Keratinocyte (primary cell): ENCODE data around the gene RASAL3. TPM values are rescaled to one million over a fixed set of nuclear protein-coding genes. Genes with fewer than 3 reads are reported as not detected.
"Not testable (repeated sequence)": the region's sequence is repeated elsewhere in the genome, so short reads cannot be mapped to it uniquely, and the experiment has no call there.

ENCODE experiments used
- DNase-seq: peaks from one replicate; pipeline ENCODE4 v3.0.0-alpha.2; 2011; ENCODE audit warnings: low read depth, missing footprints, low spot score
- FAIRE-seq: peaks from 2 replicates; lab custom pipeline; 2011; peaks lifted over from hg19 to GRCh38; lab: Jason Lieb, UNC
- H2AFZ ChIP-seq: 2 replicates; pipeline ENCODE4 v1.6.0; 2012; ENCODE audit warnings: low read length, control low read depth, inconsistent platforms; ENCODE audit not compliant: control insufficient read depth
- H3K27ac ChIP-seq: 2 replicates; pipeline ENCODE4 v1.5.1; 2011; ENCODE audit warnings: low read length; ENCODE audit not compliant: control insufficient read depth, insufficient read depth
- H3K27me3 ChIP-seq: 3 replicates; pipeline ENCODE4 v1.6.0; 2011; ENCODE audit warnings: low read length; ENCODE audit not compliant: control insufficient read depth, insufficient read depth; ENCODE audit errors: extremely low read depth
- H3K36me3 ChIP-seq, 2 experiments: 2 replicates in 1 of 2; 3 replicates in 1 of 2; pipeline ENCODE4 v1.5.1; 2011; ENCODE audit warnings: low read length in 2 of 2, mild to moderate bottlenecking in 1 of 2; ENCODE audit not compliant: control insufficient read depth in 2 of 2, insufficient read depth in 2 of 2; ENCODE audit errors: extremely low read depth in 1 of 2
- H3K4me1 ChIP-seq: 3 replicates; pipeline ENCODE4 v1.5.1; 2011; ENCODE audit warnings: low read length; ENCODE audit not compliant: control insufficient read depth, insufficient read depth; ENCODE audit errors: extremely low read depth
- H3K4me2 ChIP-seq: 3 replicates; pipeline ENCODE4 v1.6.0; 2011; ENCODE audit warnings: low read depth, low read length; ENCODE audit not compliant: control insufficient read depth, insufficient read depth; ENCODE audit errors: extremely low read depth
- H3K4me3 ChIP-seq, 3 experiments: fragments of 200-600 bp in 1 of 3; sonication (generic) in 1 of 3; 2 replicates in 2 of 3; 3 replicates in 1 of 3; pipeline ENCODE4 v1.5.1; 2011 to 2016; ENCODE audit warnings: low read length in 3 of 3, mild to moderate bottlenecking in 3 of 3, control low read depth in 2 of 3, inconsistent platforms in 1 of 3, low read depth in 1 of 3, mixed read lengths in 1 of 3, mixed run types in 1 of 3, moderate library complexity in 1 of 3; ENCODE audit not compliant: control insufficient read depth in 2 of 3, insufficient read depth in 2 of 3; ENCODE audit errors: extremely low read depth in 1 of 3
- H3K79me2 ChIP-seq: 2 replicates; pipeline ENCODE4 v1.6.0; 2012; ENCODE audit warnings: low read length; ENCODE audit not compliant: control insufficient read depth, insufficient read depth
- H3K9ac ChIP-seq: 3 replicates; pipeline ENCODE4 v1.6.0; 2011; ENCODE audit warnings: low read length; ENCODE audit not compliant: control insufficient read depth, insufficient read depth; ENCODE audit errors: extremely low read depth
- H3K9me1 ChIP-seq: 3 replicates; pipeline ENCODE4 v1.6.0; 2011; ENCODE audit warnings: low read length; ENCODE audit not compliant: control insufficient read depth, insufficient read depth; ENCODE audit errors: extremely low read depth
- H3K9me3 ChIP-seq: 2 replicates; pipeline ENCODE4 v1.5.1; 2012; ENCODE audit warnings: low read depth, low read length; ENCODE audit not compliant: control insufficient read depth
- H4K20me1 ChIP-seq: 3 replicates; pipeline ENCODE4 v1.6.0; 2011; ENCODE audit warnings: low read length; ENCODE audit not compliant: control insufficient read depth, insufficient read depth; ENCODE audit errors: extremely low read depth
- EZH2 ChIP-seq: IDR thresholded peaks from one replicate; pipeline ENCODE4 v1.6.1; 2012; ENCODE audit warnings: inconsistent platforms, mild to moderate bottlenecking, low read length, moderate library complexity
- dilution Hi-C: fragments of 300-500 bp; cut with MboI; formaldehyde crosslinking; loops from one replicate; pipeline ENCODE4 v1.7.0; 2020; ENCODE audit warnings: low sequenced_read_pairs; ENCODE audit not compliant: extremely low pct_ligation_motif_present
- polyA plus RNA-seq, 5 experiments: library from polyadenylated mRNA; depleted of rRNA in 3 of 5; stranded (reverse) in 3 of 5; stranded (forward) in 1 of 5; unstranded in 1 of 5; fragments of >200 nt; gene quantifications; 1 replicate in 1 of 5; 2 replicates in 3 of 5; 3 replicates in 1 of 5; pipeline versions ENCODE4 v1.2.1 to v1.2.3, GENCODE V29; 2011 to 2012; ENCODE audit warnings: missing spikeins in 2 of 5, low read depth in 1 of 5, low replicate concordance in 1 of 5
- TF ChIP-seq, protein P1 (sequence below), 3 experiments: IDR thresholded peaks in 1 of 3; conservative IDR thresholded peaks in 1 of 3; optimal IDR thresholded peaks in 1 of 3; 2 replicates in 2 of 3; 3 replicates in 1 of 3; pipeline versions ENCODE3 to v1.5.1; 2011; ENCODE audit warnings: low read length in 3 of 3, mild to moderate bottlenecking in 3 of 3, moderate library complexity in 2 of 3, control low read depth in 1 of 3, inconsistent platforms in 1 of 3; ENCODE audit not compliant: insufficient read depth in 2 of 3; ENCODE audit errors: extremely low read depth in 1 of 3

Gene RASAL3
- polyA plus RNA-seq, 1 donor (not counting 4 experiments of a cell fraction or from before 2014, with no cell fraction given) = not detected

DNA sequence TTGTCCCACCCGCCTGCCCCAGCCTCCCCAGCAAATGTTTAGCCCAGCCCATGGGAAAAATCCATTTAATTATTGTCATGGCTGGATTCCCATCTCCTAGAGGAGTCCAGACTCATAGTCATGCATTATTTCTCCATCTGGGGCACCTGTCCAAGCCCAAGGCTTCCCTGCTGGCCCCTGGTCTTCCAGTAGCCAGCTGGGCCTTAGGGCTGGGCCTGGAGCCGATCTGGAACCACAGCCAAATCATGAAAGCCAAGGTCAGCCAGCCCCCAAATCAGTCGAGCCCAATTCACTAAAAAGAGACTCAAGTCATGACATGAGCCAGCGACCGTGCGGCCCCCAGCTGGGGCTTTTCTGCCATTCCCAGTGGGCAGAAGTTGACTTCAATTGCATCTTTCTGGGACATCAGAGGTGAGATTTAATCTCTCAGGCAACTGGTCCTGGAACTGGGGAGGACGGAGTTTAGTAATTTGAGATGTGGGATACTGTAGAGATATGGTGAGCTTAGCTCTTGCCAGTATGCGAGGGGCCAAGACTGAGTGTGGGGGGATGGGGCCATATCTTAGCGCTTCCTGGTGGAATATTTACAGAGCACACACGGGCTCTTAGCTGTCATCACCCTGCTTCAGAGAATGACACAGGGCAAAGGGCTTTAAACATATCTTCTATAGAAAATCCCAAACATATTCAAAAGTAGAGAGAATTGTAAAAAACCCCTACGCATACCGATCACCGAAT is 24.3 kb upstream of the RASAL3 start:
- Histone ChIP-seq H3K27ac (no peak overlapping the region), H3K36me3 (no peaks in the 10 kb centered on the region), H3K9ac (no peak overlapping the region), H3K4me1 (no peaks in the 10 kb centered on the region), H3K9me1 (no peaks in the 10 kb centered on the region), H4K20me1 (no peaks in the 10 kb centered on the region), H2AFZ (no peak overlapping the region), H3K4me3 (no peak overlapping the region), H3K9me3 (peaks cover 2% of the 10 kb centered on the region), H3K79me2 (no peaks in the 10 kb centered on the region), H3K27me3 (no peaks in the 10 kb centered on the region), H3K4me2 (no peak overlapping the region)
- FAIRE-seq (no peak), DNase-seq (no peak)
- dilution Hi-C loops = no loop called here
- TF ChIP-seq EZH2 = no peak
- TF ChIP-seq, protein P1, sequence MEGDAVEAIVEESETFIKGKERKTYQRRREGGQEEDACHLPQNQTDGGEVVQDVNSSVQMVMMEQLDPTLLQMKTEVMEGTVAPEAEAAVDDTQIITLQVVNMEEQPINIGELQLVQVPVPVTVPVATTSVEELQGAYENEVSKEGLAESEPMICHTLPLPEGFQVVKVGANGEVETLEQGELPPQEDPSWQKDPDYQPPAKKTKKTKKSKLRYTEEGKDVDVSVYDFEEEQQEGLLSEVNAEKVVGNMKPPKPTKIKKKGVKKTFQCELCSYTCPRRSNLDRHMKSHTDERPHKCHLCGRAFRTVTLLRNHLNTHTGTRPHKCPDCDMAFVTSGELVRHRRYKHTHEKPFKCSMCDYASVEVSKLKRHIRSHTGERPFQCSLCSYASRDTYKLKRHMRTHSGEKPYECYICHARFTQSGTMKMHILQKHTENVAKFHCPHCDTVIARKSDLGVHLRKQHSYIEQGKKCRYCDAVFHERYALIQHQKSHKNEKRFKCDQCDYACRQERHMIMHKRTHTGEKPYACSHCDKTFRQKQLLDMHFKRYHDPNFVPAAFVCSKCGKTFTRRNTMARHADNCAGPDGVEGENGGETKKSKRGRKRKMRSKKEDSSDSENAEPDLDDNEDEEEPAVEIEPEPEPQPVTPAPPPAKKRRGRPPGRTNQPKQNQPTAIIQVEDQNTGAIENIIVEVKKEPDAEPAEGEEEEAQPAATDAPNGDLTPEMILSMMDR (optimal IDR thresholded peaks at IDR 0.05 in 1 of 3, IDR thresholded peaks at IDR 0.05 in 1 of 3, conservative IDR thresholded peaks at IDR 0.05 in 1 of 3; ENCODE audit: extremely low read depth in 1 of 3, insufficient read depth in 2 of 3, low read length in 3 of 3) = no peak

DNA sequence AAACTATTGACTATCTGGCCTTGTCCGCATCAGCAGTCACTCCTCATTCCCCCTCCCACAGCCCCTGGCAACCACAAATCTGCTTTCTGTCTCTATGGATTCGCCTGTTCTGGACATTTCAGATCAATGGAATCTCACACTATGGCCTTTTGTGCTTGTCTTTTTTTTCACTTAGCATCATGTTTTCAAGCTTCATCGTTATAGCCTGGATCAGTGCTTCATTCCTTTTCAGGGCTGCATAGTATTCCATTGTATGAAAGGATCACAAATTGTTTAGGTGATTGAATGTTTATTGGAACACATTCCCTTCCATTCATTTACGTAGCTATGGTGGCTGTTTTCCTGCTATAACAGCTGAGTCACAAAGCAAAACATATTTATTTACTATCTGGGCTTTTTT is 22.7 kb upstream of the RASAL3 start:
- no peaks in the 10 kb centered on the region for H3K79me2 ChIP-seq
- DNase-seq = no peak
- FAIRE-seq = no peak
- TF ChIP-seq, protein P1 (optimal IDR thresholded peaks at IDR 0.05 in 1 of 3, IDR thresholded peaks at IDR 0.05 in 1 of 3, conservative IDR thresholded peaks at IDR 0.05 in 1 of 3; ENCODE audit: extremely low read depth in 1 of 3, insufficient read depth in 2 of 3, low read length in 3 of 3) = no peak
- TF ChIP-seq EZH2 = no peak
- H3K4me1 ChIP-seq = no peaks in the 10 kb centered on the region
- H3K27ac ChIP-seq = no peak overlapping the region
- H3K9me3 ChIP-seq = peaks cover 2% of the 10 kb centered on the region
- H2AFZ ChIP-seq = no peak overlapping the region
- no peak overlapping the region for H3K9ac ChIP-seq
- H3K27me3 ChIP-seq = no peaks in the 10 kb centered on the region
- no peak overlapping the region for H3K4me3 ChIP-seq
- dilution Hi-C loops = no loop called here
- no peaks in the 10 kb centered on the region for H3K9me1 ChIP-seq
- no peaks in the 10 kb centered on the region for H4K20me1 ChIP-seq
- no peak overlapping the region for H3K4me2 ChIP-seq
- no peaks in the 10 kb centered on the region for H3K36me3 ChIP-seq

DNA sequence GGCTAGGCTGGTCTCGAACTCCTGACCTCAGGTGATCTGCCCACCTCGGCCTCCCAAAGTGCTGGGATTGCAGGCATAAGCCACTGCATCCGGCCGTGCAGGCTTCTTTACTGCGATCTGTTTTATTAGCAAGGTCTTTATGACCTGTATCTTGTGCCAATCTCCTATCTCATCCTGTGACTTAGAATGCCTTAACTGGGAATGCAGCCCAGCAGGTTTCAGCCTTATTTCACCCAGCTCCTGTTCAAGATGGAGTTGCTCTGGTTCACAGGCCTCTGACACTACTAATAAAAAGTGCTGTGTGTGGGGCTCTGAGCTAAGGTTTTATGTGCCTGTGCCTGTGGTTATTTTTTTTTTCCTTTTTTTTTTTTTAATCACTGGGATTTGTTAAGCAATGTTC is 21.4 kb upstream of the RASAL3 start:
- H3K4me2 ChIP-seq, H3K9me1 ChIP-seq, H3K4me3 ChIP-seq, H2AFZ ChIP-seq, H3K4me1 ChIP-seq, H3K9me3 ChIP-seq, dilution Hi-C loops, FAIRE-seq, H3K79me2 ChIP-seq, H3K9ac ChIP-seq, DNase-seq, H3K27ac ChIP-seq, H3K36me3 ChIP-seq, H3K27me3 ChIP-seq, H4K20me1 ChIP-seq: not testable (repeated sequence)

DNA sequence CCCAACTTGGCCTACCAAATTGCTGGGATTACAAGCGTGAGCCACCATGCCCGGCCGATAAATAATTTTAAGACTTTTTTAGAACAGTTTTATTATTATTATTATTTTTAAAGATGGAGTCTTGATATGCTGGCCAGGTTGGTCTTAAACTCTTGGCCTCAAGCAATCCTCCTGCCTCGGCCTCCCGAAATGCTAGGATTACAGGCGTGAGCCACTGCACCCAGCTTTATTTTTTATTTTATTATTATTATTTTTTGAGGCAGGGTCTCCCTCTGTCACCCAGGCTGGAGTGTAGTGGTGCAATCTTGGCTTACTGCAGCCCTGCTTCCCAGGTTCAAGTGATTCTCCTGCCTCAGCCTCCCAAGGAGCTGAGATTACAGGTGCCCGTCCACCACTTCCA is 16.7 kb upstream of the RASAL3 start:
- H4K20me1 ChIP-seq, FAIRE-seq, H3K36me3 ChIP-seq, H3K4me1 ChIP-seq, H3K4me3 ChIP-seq, H2AFZ ChIP-seq, H3K27ac ChIP-seq, DNase-seq, H3K9ac ChIP-seq, H3K4me2 ChIP-seq, dilution Hi-C loops, H3K27me3 ChIP-seq, H3K79me2 ChIP-seq, H3K9me3 ChIP-seq, H3K9me1 ChIP-seq: not testable (repeated sequence)
